GM21381 (cell line): Measurements from ENCODE around the gene CRYBA1.

ENCODE experiments used
- ATAC-seq: cut with Tn5 transposase; IDR thresholded peaks from one replicate; pipeline ENCODE4 v1.9.1; 2021; ENCODE audit warnings: mild to moderate bottlenecking, moderate library complexity; ENCODE audit not compliant: unreplicated experiment

Gene CRYBA1

GRCh38 chr17:29278692-29279091 is 32.0 kb downstream of the CRYBA1 start:
- ATAC-seq: no peak

GRCh38 chr17:29279397-29280070 is 32.9 kb downstream of the CRYBA1 start:
- no peak for ATAC-seq

DNA sequence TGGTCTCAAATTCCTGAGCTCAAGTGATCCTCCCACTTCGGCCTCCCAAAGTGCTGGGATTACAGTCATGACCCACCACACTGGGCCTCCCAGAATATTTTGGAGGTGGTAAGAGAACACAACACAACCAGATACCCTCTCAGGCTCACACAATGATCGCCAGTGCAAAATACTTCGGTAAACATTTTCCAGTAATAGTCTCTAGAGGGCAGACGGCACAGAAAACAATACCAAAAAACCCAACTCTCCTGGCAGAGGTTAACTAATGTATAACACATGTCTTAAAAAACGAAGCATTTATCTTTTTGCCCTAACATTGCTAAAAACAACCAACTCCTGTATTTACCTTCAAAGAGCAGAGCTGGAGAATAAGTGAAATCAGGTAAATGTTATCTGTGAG is 36.8 kb downstream of the CRYBA1 start:
- no peak for ATAC-seq

DNA sequence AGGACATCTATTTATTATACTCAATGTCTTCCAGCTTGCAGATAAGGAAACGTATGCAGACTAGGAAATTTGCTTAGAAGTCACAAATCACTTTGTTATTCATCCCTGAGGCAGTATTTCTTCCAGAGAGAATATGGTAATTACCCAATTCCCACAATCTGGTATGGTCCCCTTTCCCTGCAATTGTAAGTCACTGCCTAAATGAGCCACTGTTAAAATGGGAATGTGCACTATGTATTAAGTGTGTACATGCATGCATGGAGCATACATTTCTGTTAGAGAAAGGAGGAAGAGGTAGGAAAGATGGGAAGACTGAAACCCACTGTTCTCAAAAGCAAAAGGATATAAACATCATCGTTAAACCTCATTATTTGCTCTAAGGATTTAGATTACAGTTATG is 37.3 kb downstream of the CRYBA1 start:
- ATAC-seq: no peak

DNA sequence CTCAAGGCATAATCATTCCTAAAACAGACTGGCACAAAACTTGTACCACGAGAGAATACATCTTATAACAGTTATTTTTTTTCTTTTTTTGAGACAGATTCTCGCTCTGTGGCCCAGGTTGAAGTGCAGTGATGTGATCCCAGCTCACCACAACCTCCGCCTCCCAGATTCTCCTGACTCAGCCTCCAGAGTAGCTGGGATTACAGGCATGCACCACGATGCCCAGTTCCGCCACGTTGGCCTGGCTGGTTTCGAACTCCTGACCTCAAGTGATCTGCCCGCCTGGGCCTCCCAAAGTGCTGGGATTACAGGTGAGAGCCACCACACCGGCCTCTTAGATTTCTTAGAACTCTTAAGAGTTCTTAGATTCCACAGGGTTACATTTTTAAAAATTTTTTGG is 43.2 kb downstream of the CRYBA1 start:
- ATAC-seq: no peak

- ATAC-seq: no peak
Observed at GRCh38 chr17:29291163-29291752, 44.6 kb downstream of the CRYBA1 start.

GRCh38 chr17:29292071-29292991 is 45.7 kb downstream of the CRYBA1 start:
- ATAC-seq: peak; percentile 11

- ATAC-seq: peak; percentile 23
Observed at GRCh38 chr17:29292992-29293889, 46.6 kb downstream of the CRYBA1 start.

GRCh38 chr17:29293890-29294579 is 47.4 kb downstream of the CRYBA1 start, which contains the start of gene NUFIP2:
Gene NUFIP2 (minus strand): TSS chr17:29294148. CDS start chr17:29294059, 89 bp downstream.
- peak; percentile 84 for ATAC-seq

GRCh38 chr17:29294580-29294900 is 47.9 kb downstream of the CRYBA1 start:
- ATAC-seq: no peak

- ATAC-seq: no peak
Observed at GRCh38 chr17:29295420-29295819, 48.8 kb downstream of the CRYBA1 start.

DNA sequence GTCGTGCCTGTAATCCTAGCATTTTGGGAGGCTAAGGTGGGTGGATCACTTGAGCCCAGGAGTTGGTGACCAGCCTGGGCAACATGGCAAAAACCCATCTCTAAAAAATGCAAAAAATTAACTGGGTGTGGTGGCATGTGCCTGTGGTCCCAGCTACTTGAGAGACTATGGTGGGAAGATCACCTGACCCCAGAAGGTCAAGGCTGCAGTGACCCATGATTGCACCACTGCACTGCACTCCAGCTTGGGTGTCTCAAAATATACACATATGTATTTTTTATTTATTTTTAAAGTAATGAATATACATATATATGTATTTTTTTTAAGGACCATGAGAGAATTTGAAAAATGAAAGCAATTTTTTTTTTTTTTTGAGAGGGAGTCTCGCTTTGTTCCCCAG is 52.4 kb downstream of the CRYBA1 start:
- ATAC-seq: no peak

DNA sequence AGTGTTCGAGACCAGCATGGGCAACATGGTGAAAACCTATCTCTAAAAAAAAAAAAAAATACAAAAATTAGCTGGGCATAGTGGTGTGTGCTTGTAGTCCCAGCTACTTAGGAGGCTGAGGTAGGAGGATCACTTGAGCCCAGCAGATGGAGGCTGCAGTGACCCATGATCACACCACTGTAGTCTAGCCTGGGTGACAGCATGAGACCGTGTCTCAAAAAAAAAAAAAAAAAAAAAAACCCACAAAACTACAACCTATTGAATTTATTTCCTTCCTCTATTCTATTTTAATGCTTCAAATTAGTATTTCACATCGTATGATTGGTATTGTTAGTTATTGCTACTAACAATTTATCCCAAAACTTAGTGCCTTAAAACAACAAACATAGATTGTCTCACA is 56.7 kb downstream of the CRYBA1 start:
- ATAC-seq: no peak
